Loucy (cell line): ENCODE measurements around the gene USB1.

Source experiments
- H2AFZ ChIP-seq: fragments of 200-600 bp; sonication (generic); 2 replicates; pipeline ENCODE4 v1.6.0; 2016; ENCODE audit warnings: antibody characterized with exemption, mild to moderate bottlenecking, low read length, moderate library complexity
- H3F3A ChIP-seq: fragments of 200-600 bp; 2 replicates; pipeline ENCODE4 v1.6.0; 2016; ENCODE audit warnings: antibody characterized with exemption, low read depth, mild to moderate bottlenecking
- H3K27me3 ChIP-seq: fragments of 200-600 bp; sonication (generic); 2 replicates; pipeline ENCODE4 v1.6.1; 2014; ENCODE audit warnings: low read length, mild to moderate bottlenecking; ENCODE audit not compliant: insufficient read depth, poor library complexity, severe bottlenecking
- H3K36me3 ChIP-seq: fragments of 200-600 bp; sonication (generic); 2 replicates; pipeline ENCODE4 v1.6.1; 2016; ENCODE audit warnings: low read length; ENCODE audit not compliant: insufficient read depth
- H3K4me1 ChIP-seq: fragments of 200-600 bp; sonication (generic); 2 replicates; pipeline ENCODE4 v1.5.1; 2014; ENCODE audit warnings: low read length, mild to moderate bottlenecking; ENCODE audit not compliant: insufficient read depth, poor library complexity, severe bottlenecking
- H3K4me2 ChIP-seq: fragments of 200-600 bp; sonication (generic); 2 replicates; pipeline ENCODE4 v1.6.0; 2014; ENCODE audit warnings: antibody characterized with exemption, low read length, low read depth, mild to moderate bottlenecking; ENCODE audit not compliant: poor library complexity, severe bottlenecking
- H3K4me3 ChIP-seq: fragments of 200-600 bp; sonication (generic); 2 replicates; pipeline ENCODE4 v1.5.1; 2014; ENCODE audit warnings: low read length, mild to moderate bottlenecking, mixed read lengths; ENCODE audit not compliant: poor library complexity, severe bottlenecking
- H3K79me2 ChIP-seq: fragments of 200-600 bp; sonication (generic); 2 replicates; pipeline ENCODE4 v1.6.1; 2014; ENCODE audit warnings: low read length; ENCODE audit not compliant: insufficient read depth
- H3K9ac ChIP-seq: fragments of 200-600 bp; sonication (generic); 2 replicates; pipeline ENCODE4 v1.6.0; 2014; ENCODE audit warnings: mild to moderate bottlenecking, low read depth, low read length, moderate library complexity; ENCODE audit not compliant: poor library complexity, severe bottlenecking
- H3K9me2 ChIP-seq: fragments of 200-600 bp; sonication (generic); replicated peaks from 2 replicates; pipeline ENCODE4 v1.6.1; 2016; ENCODE audit warnings: low read depth, low read length, mixed read lengths
- H3K9me3 ChIP-seq: fragments of 200-600 bp; sonication (generic); 2 replicates; pipeline ENCODE4 v1.6.1; 2014; ENCODE audit warnings: mild to moderate bottlenecking, antibody characterized with exemption, low read length, low read depth; ENCODE audit not compliant: insufficient read depth
- H4K20me1 ChIP-seq: fragments of 200-600 bp; sonication (generic); 2 replicates; pipeline ENCODE4 v1.6.0; 2014; ENCODE audit warnings: antibody characterized with exemption, low read length, mild to moderate bottlenecking; ENCODE audit not compliant: insufficient read depth, poor library complexity, severe bottlenecking
- EZH2phosphoT487 ChIP-seq: fragments of 200-600 bp; IDR thresholded peaks from 2 replicates; pipeline ENCODE4 v1.6.1; 2018; ENCODE audit warnings: antibody characterized with exemption, mild to moderate bottlenecking, moderate library complexity, borderline replicate concordance
- TF ChIP-seq, protein P1 (sequence below): fragments of 200-600 bp; sonication (generic); conservative IDR thresholded peaks from 2 replicates; pipeline ENCODE4 v1.5.1; 2014; ENCODE audit warnings: mild to moderate bottlenecking, antibody characterized with exemption, low read length

Gene USB1

DNA sequence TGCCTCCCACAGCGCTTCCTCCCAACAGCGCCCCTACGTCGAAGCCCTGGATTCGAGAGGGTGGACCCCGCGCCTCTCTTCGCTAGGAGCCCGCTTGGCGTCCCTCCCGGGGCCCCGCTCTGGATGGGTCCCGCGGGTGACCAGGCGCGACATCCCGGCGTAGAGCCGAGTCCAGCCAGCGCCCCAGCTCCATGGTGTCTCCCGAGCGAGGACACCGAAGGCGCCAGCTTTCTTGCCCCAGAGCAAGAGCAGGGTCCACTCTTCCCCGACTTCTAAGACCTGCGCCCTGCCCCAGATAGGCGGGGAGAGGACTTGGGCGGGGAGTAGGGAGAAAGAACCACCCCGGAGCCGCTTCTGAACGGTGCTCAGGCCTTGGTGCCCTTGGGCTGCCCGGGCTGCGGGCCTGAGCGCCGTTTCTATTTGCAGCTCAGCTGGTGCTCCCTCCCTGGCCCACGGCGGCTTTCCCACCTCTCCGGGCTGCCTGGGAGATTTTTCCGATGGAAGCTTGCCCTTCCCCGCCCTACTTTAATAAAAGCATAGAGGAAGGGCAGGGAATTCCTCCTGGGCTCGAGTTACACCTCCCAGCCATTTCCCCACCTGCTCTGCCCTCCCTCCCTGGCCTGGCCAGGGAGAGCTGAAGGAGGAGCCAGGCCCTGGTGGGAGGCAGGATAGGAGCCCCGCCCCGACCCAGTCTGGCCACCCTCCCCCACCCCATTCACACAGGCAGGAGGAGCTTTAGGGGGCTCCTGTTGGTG, 26.1 kb downstream of the USB1 start:
- Histone ChIP-seq H3K4me1 (peaks cover 3% of the 10 kb centered on the region), H3K9ac (no peak overlapping the region), H3K4me3 (no peak overlapping the region), H3K36me3 (no peaks in the 10 kb centered on the region), H3K79me2 (no peaks in the 10 kb centered on the region), H3K4me2 (no peak overlapping the region), H3K9me3 (no peaks in the 10 kb centered on the region), H3F3A (no peaks in the 10 kb centered on the region), H3K27me3 (no peaks in the 10 kb centered on the region), H4K20me1 (no peaks in the 10 kb centered on the region), H2AFZ (no peak overlapping the region), H3K9me2 (no peaks in the 10 kb centered on the region)
- TF ChIP-seq, protein P1, sequence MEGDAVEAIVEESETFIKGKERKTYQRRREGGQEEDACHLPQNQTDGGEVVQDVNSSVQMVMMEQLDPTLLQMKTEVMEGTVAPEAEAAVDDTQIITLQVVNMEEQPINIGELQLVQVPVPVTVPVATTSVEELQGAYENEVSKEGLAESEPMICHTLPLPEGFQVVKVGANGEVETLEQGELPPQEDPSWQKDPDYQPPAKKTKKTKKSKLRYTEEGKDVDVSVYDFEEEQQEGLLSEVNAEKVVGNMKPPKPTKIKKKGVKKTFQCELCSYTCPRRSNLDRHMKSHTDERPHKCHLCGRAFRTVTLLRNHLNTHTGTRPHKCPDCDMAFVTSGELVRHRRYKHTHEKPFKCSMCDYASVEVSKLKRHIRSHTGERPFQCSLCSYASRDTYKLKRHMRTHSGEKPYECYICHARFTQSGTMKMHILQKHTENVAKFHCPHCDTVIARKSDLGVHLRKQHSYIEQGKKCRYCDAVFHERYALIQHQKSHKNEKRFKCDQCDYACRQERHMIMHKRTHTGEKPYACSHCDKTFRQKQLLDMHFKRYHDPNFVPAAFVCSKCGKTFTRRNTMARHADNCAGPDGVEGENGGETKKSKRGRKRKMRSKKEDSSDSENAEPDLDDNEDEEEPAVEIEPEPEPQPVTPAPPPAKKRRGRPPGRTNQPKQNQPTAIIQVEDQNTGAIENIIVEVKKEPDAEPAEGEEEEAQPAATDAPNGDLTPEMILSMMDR, result no peak
- TF ChIP-seq EZH2phosphoT487, result no peak

DNA sequence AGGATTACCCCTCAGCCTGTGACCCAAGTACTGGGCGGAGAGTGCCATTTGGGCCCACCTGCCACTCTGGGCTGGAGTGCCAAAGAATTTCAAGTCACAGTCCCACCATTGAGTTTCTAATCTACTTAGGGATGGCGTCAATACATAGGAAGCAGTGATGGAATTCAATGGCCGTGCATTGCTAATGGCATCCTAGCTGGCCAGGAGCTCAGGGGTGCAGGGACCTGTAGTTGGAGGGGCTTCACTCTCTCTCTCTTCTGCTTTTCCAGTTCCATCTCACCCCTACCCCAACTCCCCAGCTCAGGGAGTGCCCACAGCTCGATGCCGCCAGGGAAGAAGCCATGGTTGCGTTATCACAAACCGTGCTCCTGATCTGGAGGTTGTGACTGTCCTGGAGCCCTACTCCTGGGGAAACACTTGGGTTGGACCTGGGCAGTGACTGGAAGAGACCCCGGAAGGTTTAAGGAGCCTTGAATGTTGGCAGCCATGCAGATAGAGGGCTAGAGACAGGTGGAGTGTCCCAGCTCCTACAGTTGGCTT, 26.8 kb downstream of the USB1 start:
- no peak overlapping the region for H3K4me3 ChIP-seq
- TF ChIP-seq, protein P1, result no peak
- TF ChIP-seq EZH2phosphoT487, result no peak
- H4K20me1 ChIP-seq, result no peaks in the 10 kb centered on the region
- H3K9me2 ChIP-seq, result no peaks in the 10 kb centered on the region
- H3K36me3 ChIP-seq, result no peaks in the 10 kb centered on the region
- no peaks in the 10 kb centered on the region for H3K27me3 ChIP-seq
- H2AFZ ChIP-seq, result no peak overlapping the region
- peaks cover 3% of the 10 kb centered on the region for H3K4me1 ChIP-seq
- no peaks in the 10 kb centered on the region for H3F3A ChIP-seq
- no peaks in the 10 kb centered on the region for H3K79me2 ChIP-seq
- H3K9me3 ChIP-seq, result no peaks in the 10 kb centered on the region
- H3K4me2 ChIP-seq, result no peak overlapping the region
- H3K9ac ChIP-seq, result no peak overlapping the region

DNA sequence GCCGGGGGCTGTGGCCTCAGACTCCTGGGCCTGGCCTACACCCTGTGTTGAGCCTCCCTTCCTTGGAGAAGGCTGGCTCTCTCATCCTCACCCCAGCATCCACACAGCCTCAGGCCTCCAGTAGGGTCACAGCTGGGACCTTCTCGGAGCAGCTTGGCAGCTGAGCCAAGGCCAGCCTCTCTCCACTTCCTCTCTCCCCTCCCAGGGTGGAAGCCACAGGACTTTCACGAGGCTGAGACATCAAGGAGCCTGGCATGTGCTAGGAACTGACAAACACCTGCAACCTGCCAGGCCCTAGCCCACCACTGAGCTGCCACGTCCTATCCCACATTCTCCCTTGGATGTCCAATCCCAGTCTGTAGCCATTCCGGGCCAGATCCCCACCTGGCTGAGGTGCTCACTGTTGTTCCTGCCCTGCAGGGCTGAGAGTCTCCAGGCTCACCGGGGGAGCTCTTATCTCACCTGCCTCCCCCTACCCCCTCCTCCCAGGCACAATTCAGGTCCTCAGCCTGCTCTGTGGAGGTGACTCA, 27.4 kb downstream of the USB1 start:
- Histone ChIP-seq H3K9ac (no peak overlapping the region), H3K79me2 (no peaks in the 10 kb centered on the region), H2AFZ (no peak overlapping the region), H3K4me3 (no peak overlapping the region), H3K9me3 (no peaks in the 10 kb centered on the region), H3K36me3 (no peaks in the 10 kb centered on the region), H3F3A (no peaks in the 10 kb centered on the region), H3K4me1 (peaks cover 3% of the 10 kb centered on the region), H3K4me2 (no peak overlapping the region), H3K9me2 (no peaks in the 10 kb centered on the region), H3K27me3 (no peaks in the 10 kb centered on the region), H4K20me1 (no peaks in the 10 kb centered on the region)
- TF ChIP-seq EZH2phosphoT487, result no peak
- TF ChIP-seq, protein P1, result no peak
